Epithelial cell of proximal tubule (primary cell): ENCODE results near the gene CDKN1B. TPM values are rescaled to one million over a fixed set of nuclear protein-coding genes. Genes with fewer than 3 reads are reported as not detected.

ENCODE experiments used
- DNase-seq: peaks from one replicate; pipeline ENCODE4 v3.0.0-alpha.2; 2011; ENCODE audit warnings: low read depth
- H3K4me3 ChIP-seq: 2 replicates; pipeline ENCODE4 v1.5.1; 2011; ENCODE audit warnings: low read depth, mild to moderate bottlenecking, low read length
- total RNA-seq: library from RNA; depleted of rRNA; stranded (reverse); fragments of >200 nt; gene quantifications from 2 replicates; pipeline ENCODE4 v1.2.3, GENCODE V29; 2015
- TF ChIP-seq, protein P1 (sequence below): conservative IDR thresholded peaks from 2 replicates; pipeline ENCODE4 v1.5.1; 2012; ENCODE audit warnings: low read depth, mild to moderate bottlenecking, low read length

Gene CDKN1B
- total RNA-seq, 1 donor from 2014 or later = 14.3 TPM

DNA sequence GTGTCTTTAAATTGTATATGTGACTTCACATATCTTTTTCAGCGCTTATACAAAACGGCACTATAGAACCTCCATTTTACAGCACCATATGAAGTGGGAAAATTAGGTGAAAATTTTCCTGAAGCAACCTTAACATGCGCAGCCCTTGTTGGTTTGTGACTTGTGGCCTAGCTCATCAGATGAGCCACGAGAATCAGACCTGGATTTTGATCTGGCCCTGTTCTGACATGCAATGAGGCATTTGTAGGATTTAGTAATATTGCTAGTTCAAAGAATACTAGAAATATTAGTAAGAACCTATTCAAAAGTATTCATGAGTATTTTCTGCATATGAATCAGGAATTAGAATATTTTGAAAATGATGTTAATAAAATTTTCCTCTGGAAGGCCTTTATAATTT lies 2.9 kb downstream of the CDKN1B start:
- TF ChIP-seq, protein P1, sequence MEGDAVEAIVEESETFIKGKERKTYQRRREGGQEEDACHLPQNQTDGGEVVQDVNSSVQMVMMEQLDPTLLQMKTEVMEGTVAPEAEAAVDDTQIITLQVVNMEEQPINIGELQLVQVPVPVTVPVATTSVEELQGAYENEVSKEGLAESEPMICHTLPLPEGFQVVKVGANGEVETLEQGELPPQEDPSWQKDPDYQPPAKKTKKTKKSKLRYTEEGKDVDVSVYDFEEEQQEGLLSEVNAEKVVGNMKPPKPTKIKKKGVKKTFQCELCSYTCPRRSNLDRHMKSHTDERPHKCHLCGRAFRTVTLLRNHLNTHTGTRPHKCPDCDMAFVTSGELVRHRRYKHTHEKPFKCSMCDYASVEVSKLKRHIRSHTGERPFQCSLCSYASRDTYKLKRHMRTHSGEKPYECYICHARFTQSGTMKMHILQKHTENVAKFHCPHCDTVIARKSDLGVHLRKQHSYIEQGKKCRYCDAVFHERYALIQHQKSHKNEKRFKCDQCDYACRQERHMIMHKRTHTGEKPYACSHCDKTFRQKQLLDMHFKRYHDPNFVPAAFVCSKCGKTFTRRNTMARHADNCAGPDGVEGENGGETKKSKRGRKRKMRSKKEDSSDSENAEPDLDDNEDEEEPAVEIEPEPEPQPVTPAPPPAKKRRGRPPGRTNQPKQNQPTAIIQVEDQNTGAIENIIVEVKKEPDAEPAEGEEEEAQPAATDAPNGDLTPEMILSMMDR = no peak
- no peak for DNase-seq

DNA sequence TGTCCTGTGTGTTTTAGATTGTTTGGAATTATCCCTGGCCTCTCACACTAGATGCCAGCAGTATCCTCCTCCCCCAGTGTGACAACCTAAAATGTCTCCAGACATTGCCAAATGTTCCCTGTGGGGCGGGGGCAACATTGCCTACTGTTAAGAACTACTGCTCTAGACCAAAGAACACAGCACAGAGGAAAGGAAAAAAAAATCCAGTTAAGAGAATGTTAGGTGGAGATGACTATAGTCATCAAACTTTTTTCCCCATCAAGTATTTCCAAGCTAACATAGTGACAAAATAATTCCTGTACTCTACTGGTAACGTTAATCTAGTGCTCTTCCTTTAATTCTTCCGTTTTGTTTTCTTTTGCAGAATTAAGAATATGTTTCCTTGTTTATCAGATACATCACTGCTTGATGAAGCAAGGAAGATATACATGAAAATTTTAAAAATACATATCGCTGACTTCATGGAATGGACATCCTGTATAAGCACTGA lies 3.5 kb downstream of the CDKN1B start:
- peak overlapping the region; percentile 21 for H3K4me3 ChIP-seq
- DNase-seq = no peak

More for the DNA sequence above, 2.9 kb downstream of the CDKN1B start:
- peak overlapping the region; percentile 90 for H3K4me3 ChIP-seq

DNA sequence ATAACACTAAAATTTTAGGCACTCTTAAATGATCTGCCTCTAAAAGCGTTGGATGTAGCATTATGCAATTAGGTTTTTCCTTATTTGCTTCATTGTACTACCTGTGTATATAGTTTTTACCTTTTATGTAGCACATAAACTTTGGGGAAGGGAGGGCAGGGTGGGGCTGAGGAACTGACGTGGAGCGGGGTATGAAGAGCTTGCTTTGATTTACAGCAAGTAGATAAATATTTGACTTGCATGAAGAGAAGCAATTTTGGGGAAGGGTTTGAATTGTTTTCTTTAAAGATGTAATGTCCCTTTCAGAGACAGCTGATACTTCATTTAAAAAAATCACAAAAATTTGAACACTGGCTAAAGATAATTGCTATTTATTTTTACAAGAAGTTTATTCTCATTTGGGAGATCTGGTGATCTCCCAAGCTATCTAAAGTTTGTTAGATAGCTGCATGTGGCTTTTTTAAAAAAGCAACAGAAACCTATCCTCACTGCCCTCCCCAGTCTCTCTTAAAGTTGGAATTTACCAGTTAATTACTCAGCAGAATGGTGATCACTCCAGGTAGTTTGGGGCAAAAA lies 4.1 kb downstream of the CDKN1B start:
- H3K4me3 ChIP-seq = no peak overlapping the region
- DNase-seq = no peak
- TF ChIP-seq, protein P1 = no peak

More for the DNA sequence above, 3.5 kb downstream of the CDKN1B start:
- TF ChIP-seq, protein P1 = no peak

DNA sequence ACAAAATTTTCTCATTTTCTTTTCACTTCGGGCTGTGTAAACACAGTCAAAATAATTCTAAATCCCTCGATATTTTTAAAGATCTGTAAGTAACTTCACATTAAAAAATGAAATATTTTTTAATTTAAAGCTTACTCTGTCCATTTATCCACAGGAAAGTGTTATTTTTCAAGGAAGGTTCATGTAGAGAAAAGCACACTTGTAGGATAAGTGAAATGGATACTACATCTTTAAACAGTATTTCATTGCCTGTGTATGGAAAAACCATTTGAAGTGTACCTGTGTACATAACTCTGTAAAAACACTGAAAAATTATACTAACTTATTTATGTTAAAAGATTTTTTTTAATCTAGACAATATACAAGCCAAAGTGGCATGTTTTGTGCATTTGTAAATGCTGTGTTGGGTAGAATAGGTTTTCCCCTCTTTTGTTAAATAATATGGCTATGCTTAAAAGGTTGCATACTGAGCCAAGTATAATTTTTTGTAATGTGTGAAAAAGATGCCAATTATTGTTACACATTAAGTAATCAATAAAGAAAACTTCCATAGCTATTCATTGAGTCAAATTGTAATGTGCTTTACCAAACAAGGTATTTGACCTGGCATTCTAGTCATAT lies 4.8 kb downstream of the CDKN1B start:
- H3K4me3 ChIP-seq = peak overlapping the region; percentile 80
- no peak for DNase-seq
- TF ChIP-seq, protein P1 = no peak

GRCh38 chr12:12722435-12723148 lies 5.4 kb downstream of the CDKN1B start:
- TF ChIP-seq, protein P1 = no peak
- H3K4me3 ChIP-seq = peak overlapping the region; percentile 80
- no peak for DNase-seq

DNA sequence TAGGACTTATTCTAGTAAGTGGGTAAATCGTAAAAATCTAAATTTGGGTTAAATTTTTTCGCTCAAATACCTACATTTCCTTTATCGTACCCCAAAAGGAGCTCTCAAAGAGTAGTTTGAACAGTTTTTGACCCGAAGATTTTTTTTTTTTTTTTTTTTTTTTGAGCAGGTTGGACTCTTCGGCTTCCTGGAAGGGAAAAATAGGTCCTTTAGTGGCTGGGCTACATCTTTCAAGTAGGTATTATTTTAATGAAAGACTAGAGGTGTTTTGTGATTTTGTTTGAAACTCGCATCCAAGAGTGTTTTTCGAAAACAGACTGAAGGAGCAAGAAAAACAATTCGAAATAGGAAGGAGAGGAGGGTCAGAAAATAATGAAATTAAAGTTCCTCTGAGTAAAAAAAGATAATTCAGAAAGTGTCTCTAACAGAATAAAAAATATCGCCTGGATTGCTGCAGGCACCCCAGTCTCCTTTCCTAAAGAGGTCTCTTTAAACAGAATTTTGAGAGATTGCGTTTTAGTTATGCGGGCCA lies 6.0 kb downstream of the CDKN1B start:
- TF ChIP-seq, protein P1 = no peak
- DNase-seq = no peak
- H3K4me3 ChIP-seq = peak overlapping the region; percentile 80
